Stomach (tissue), 4 donors: ENCODE results near the gene AKT1S1.

Experiments used
- POLR2AphosphoS5 ChIP-seq, 3 donors: sonication (generic); formaldehyde crosslinking; IDR thresholded peaks; one replicate each; pipeline ENCODE4 v1.6.1; 2016; ENCODE audit warnings: antibody characterized with exemption in 3 of 3
- TF ChIP-seq, protein P1 (sequence below), 7 experiments: fragments of 450-650 bp in 4 of 7; fragments of 200-600 bp in 3 of 7; sonication (generic) in 3 of 7; IDR thresholded peaks; one replicate each; pipeline ENCODE4 v1.5.1; 2016 to 2019; ENCODE audit warnings: antibody characterized with exemption in 7 of 7, control low read depth in 2 of 7, mild to moderate bottlenecking in 1 of 7

DNA sequence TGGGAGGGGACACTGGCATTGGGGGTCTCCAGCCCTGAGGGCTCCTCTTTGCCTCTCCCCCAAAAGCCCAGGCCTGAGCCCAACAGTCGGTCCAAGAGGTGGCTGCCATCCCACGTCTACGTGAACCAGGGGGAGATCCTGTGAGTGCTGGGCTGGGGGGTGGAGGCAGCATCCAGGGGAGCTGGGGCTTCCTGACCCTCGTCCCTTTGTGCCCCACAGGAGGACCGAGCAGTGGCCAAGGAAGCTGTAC is 19.4 kb downstream of the AKT1S1 start:
- TF ChIP-seq, protein P1, sequence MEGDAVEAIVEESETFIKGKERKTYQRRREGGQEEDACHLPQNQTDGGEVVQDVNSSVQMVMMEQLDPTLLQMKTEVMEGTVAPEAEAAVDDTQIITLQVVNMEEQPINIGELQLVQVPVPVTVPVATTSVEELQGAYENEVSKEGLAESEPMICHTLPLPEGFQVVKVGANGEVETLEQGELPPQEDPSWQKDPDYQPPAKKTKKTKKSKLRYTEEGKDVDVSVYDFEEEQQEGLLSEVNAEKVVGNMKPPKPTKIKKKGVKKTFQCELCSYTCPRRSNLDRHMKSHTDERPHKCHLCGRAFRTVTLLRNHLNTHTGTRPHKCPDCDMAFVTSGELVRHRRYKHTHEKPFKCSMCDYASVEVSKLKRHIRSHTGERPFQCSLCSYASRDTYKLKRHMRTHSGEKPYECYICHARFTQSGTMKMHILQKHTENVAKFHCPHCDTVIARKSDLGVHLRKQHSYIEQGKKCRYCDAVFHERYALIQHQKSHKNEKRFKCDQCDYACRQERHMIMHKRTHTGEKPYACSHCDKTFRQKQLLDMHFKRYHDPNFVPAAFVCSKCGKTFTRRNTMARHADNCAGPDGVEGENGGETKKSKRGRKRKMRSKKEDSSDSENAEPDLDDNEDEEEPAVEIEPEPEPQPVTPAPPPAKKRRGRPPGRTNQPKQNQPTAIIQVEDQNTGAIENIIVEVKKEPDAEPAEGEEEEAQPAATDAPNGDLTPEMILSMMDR (IDR thresholded peaks at IDR 0.05) = no peak
- TF ChIP-seq POLR2AphosphoS5 (IDR thresholded peaks at IDR 0.05) = no peak
